Glutamatergic neuron (in vitro differentiated cells): ENCODE measurements around the gene SLC35F3. TPM values are rescaled to one million over a fixed set of nuclear protein-coding genes. Genes with fewer than 3 reads are reported as not detected.

ENCODE experiments used
- DNase-seq: peaks from one replicate; pipeline ENCODE4 v3.0.0; 2022
- H3K27ac Mint-ChIP-seq: one replicate; pipeline ENCODE4 v1.8.0; 2020; ENCODE audit warnings: mild to moderate bottlenecking, mixed read lengths, inconsistent platforms; ENCODE audit not compliant: unreplicated experiment
- H3K27me3 Mint-ChIP-seq: one replicate; pipeline ENCODE4 v1.8.0; 2020; ENCODE audit warnings: mild to moderate bottlenecking, moderate library complexity, mixed read lengths, inconsistent platforms; ENCODE audit not compliant: unreplicated experiment
- H3K36me3 Mint-ChIP-seq: one replicate; pipeline ENCODE4 v1.8.0; 2020; ENCODE audit warnings: mild to moderate bottlenecking, mixed read lengths, inconsistent platforms; ENCODE audit not compliant: unreplicated experiment
- H3K4me1 Mint-ChIP-seq: one replicate; pipeline ENCODE4 v1.8.0; 2020; ENCODE audit warnings: mild to moderate bottlenecking, low read depth, mixed read lengths, inconsistent platforms; ENCODE audit not compliant: unreplicated experiment
- H3K4me3 Mint-ChIP-seq: one replicate; pipeline ENCODE4 v1.8.0; 2020; ENCODE audit warnings: mild to moderate bottlenecking, mixed read lengths, inconsistent platforms; ENCODE audit not compliant: unreplicated experiment
- H3K9me3 Mint-ChIP-seq: one replicate; pipeline ENCODE4 v1.8.0; 2020; ENCODE audit warnings: mild to moderate bottlenecking, moderate library complexity, mixed read lengths, inconsistent platforms; ENCODE audit not compliant: unreplicated experiment
- CTCF ChIP-seq: fragments of 200-600 bp; sonication (generic); IDR thresholded peaks from one replicate; pipeline ENCODE4 v1.5.0; 2021; ENCODE audit not compliant: partially characterized antibody, unreplicated experiment
- total RNA-seq: library from RNA; stranded (reverse); fragmentation: NEBNext Ultra II Directional; extraction: Animal tissue kit (Norgen Biotek cat#: 25700); gene quantifications from one replicate; pipeline ENCODE4 v1.2.1, GENCODE V29; 2021; ENCODE audit not compliant: unreplicated experiment

SLC35F3 gene
- total RNA-seq, 1 donor from 2014 or later, result 0.98 TPM

- H3K4me1 Mint-ChIP-seq, result peaks cover 3% of the 10 kb centered on the region
- no peak for TF ChIP-seq CTCF
- DNase-seq, result no peak
- H3K27ac Mint-ChIP-seq, result no peak overlapping the region
- H3K4me3 Mint-ChIP-seq, result no peak overlapping the region
- no peaks in the 10 kb centered on the region for H3K9me3 Mint-ChIP-seq
- H3K36me3 Mint-ChIP-seq, result no peaks in the 10 kb centered on the region
- H3K27me3 Mint-ChIP-seq, result no peaks in the 10 kb centered on the region
Measured at GRCh38 chr1:234106032-234106431, 201.6 kb downstream of the SLC35F3 start.

- Mint-ChIP-seq H3K4me1 (no peaks in the 10 kb centered on the region), H3K9me3 (no peaks in the 10 kb centered on the region), H3K27ac (no peak overlapping the region), H3K27me3 (no peaks in the 10 kb centered on the region), H3K36me3 (no peaks in the 10 kb centered on the region), H3K4me3 (no peak overlapping the region)
- no peak for TF ChIP-seq CTCF
- no peak for DNase-seq
Measured at GRCh38 chr1:234107416-234108021, 203.0 kb downstream of the SLC35F3 start.

GRCh38 chr1:234108921-234109320 is 204.4 kb downstream of the SLC35F3 start:
- H3K27ac Mint-ChIP-seq, result no peak overlapping the region
- TF ChIP-seq CTCF, result no peak
- no peaks in the 10 kb centered on the region for H3K4me1 Mint-ChIP-seq

GRCh38 chr1:234109840-234110239 is 205.4 kb downstream of the SLC35F3 start:
- no peak for DNase-seq
- no peak for TF ChIP-seq CTCF
- H3K4me3 Mint-ChIP-seq, result no peak overlapping the region
- H3K36me3 Mint-ChIP-seq, result no peaks in the 10 kb centered on the region
- H3K27ac Mint-ChIP-seq, result no peak overlapping the region
- H3K4me1 Mint-ChIP-seq, result no peaks in the 10 kb centered on the region
- no peaks in the 10 kb centered on the region for H3K27me3 Mint-ChIP-seq
- H3K9me3 Mint-ChIP-seq, result no peaks in the 10 kb centered on the region

More at GRCh38 chr1:234108921-234109320, 204.4 kb downstream of the SLC35F3 start:
- H3K36me3 Mint-ChIP-seq, result no peaks in the 10 kb centered on the region
- H3K4me3 Mint-ChIP-seq, result no peak overlapping the region
- DNase-seq, result no peak
- H3K27me3 Mint-ChIP-seq, result no peaks in the 10 kb centered on the region
- H3K9me3 Mint-ChIP-seq, result no peaks in the 10 kb centered on the region

GRCh38 chr1:234111458-234112142 is 207.1 kb downstream of the SLC35F3 start:
- Mint-ChIP-seq H3K4me1 (peaks cover 1% of the 10 kb centered on the region), H3K4me3 (no peak overlapping the region), H3K27ac (no peak overlapping the region), H3K27me3 (no peaks in the 10 kb centered on the region), H3K9me3 (no peaks in the 10 kb centered on the region), H3K36me3 (no peaks in the 10 kb centered on the region)
- no peak for TF ChIP-seq CTCF
- peak; percentile 72 for DNase-seq
